PC-3 (cell line): ENCODE measurements around the gene CCNQ.

Experiments
- EZH2 ChIP-seq: fragments of 300-600 bp; sonication (generic); IDR thresholded peaks from one replicate; pipeline ENCODE4 v1.6.1; 2017; ENCODE audit warnings: antibody characterized with exemption, mild to moderate bottlenecking, low read length; ENCODE audit not compliant: unreplicated experiment
- TF ChIP-seq, protein P1 (sequence below): fragments of 300-600 bp; sonication (generic); conservative IDR thresholded peaks from 2 replicates; pipeline ENCODE4 v1.5.1; 2017; ENCODE audit warnings: antibody characterized with exemption, low read depth, mild to moderate bottlenecking, low read length

DNA sequence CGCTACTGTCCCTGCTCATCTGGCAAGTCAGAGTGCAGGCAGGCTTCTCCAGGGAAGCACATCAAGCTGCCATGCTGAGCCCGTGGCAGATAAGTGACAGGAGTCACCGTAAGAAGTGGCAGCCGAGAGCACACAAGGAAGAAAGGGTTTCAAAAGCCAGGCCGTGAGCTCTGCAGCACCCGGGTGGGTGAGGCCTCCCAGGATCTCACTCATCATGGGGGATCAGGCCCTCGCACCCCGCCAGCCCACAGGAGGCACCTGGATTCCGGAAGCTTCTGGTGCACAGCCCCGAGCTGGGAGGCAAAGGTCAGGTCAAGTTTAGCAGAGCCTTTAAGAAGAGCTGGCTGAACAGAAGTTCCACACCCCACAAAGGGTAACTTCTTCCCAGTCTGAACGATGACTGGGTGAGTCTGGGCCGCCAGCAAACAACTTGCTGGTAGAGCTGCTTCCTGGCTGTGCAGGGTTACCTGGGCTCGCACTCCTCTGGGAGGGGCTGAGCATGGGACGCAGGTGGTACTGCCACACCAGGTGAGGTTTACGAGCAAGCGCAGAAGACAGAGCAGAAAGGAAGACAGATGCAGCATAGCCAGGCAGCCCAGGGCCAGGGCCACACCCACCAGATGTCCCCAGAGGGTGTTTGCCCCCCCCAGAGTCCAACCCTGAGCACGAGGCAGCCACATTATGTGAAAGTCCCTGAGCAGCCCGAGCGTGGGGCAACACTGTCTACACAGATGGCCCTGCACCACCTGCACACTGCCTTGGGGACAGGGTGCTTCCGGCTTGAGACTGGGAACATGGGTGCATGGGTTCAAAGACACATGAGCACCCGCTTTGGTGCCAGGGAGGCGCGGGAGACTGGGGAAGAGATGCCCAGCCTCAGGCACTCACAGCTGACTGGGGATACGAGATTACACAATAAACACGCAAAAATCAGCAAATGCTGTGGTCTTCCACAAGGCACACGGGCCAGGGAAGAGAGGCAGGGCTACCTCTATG is 7.7 kb downstream of the CCNQ start:
- TF ChIP-seq, protein P1, sequence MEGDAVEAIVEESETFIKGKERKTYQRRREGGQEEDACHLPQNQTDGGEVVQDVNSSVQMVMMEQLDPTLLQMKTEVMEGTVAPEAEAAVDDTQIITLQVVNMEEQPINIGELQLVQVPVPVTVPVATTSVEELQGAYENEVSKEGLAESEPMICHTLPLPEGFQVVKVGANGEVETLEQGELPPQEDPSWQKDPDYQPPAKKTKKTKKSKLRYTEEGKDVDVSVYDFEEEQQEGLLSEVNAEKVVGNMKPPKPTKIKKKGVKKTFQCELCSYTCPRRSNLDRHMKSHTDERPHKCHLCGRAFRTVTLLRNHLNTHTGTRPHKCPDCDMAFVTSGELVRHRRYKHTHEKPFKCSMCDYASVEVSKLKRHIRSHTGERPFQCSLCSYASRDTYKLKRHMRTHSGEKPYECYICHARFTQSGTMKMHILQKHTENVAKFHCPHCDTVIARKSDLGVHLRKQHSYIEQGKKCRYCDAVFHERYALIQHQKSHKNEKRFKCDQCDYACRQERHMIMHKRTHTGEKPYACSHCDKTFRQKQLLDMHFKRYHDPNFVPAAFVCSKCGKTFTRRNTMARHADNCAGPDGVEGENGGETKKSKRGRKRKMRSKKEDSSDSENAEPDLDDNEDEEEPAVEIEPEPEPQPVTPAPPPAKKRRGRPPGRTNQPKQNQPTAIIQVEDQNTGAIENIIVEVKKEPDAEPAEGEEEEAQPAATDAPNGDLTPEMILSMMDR, result no peak
- TF ChIP-seq EZH2, result no peak
